Measurements from ENCODE around the gene MCUB.

DNA sequence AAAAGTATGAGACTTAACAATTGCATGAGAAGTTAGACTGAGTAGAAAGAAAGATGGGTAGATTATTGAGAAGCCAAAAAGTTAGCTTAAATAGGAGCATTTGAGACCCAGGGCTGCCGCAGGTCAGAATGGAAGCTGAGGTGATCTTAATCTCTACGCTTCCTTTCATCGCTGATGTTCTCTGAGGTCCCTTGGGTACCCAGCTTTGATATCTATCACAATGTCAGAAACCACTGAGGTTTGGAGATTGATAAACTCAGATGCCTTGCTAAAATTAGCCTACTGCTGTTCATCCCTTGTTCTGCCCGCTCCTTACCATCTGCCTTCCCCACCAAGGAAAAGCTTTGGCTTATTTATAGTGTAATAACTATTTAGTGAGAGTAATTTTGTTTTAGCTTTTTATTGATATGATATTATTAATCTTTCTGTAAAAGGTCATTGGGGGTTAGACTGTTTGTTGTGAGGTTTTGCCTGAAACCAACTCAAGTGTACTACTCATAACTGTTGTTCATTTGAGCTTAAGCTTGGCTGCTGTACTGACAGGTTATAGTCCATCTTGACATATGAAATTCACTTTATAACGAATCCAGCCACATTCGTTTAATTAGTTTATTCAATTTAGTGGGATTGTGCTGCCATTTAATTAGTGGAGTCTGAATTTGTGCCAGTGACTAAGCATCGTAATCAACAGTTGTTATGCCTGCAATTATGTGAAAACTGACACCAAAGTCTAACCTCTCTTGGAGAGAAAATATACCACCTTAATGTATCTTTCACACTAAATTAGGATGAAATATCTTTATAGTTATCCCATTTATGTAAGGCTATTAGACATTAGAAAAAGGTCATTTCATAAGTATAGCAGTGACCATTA is 15.1 kb downstream of the MCUB start:
- TF ChIP-seq POLR2A (IDR thresholded peaks at IDR 0.05), result no peak
- TF ChIP-seq, protein P1, sequence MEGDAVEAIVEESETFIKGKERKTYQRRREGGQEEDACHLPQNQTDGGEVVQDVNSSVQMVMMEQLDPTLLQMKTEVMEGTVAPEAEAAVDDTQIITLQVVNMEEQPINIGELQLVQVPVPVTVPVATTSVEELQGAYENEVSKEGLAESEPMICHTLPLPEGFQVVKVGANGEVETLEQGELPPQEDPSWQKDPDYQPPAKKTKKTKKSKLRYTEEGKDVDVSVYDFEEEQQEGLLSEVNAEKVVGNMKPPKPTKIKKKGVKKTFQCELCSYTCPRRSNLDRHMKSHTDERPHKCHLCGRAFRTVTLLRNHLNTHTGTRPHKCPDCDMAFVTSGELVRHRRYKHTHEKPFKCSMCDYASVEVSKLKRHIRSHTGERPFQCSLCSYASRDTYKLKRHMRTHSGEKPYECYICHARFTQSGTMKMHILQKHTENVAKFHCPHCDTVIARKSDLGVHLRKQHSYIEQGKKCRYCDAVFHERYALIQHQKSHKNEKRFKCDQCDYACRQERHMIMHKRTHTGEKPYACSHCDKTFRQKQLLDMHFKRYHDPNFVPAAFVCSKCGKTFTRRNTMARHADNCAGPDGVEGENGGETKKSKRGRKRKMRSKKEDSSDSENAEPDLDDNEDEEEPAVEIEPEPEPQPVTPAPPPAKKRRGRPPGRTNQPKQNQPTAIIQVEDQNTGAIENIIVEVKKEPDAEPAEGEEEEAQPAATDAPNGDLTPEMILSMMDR (IDR thresholded peaks at IDR 0.05), result no peak

All from adrenal gland (tissue), 5 donors.